ENCODE results near the gene SZRD1. TPM values are rescaled to one million over a fixed set of nuclear protein-coding genes. Genes with fewer than 3 reads are reported as not detected.
A peak's percentile ranks its signal among the peaks of the same experiment; 100 is the strongest.

SZRD1 gene
- total and polyA plus RNA-seq, 9 of the 15 experiments (the other 6 are each of a cell fraction or from before 2014, with no cell fraction given), result 3.9 to 149 (median 82.5) TPM

DNA sequence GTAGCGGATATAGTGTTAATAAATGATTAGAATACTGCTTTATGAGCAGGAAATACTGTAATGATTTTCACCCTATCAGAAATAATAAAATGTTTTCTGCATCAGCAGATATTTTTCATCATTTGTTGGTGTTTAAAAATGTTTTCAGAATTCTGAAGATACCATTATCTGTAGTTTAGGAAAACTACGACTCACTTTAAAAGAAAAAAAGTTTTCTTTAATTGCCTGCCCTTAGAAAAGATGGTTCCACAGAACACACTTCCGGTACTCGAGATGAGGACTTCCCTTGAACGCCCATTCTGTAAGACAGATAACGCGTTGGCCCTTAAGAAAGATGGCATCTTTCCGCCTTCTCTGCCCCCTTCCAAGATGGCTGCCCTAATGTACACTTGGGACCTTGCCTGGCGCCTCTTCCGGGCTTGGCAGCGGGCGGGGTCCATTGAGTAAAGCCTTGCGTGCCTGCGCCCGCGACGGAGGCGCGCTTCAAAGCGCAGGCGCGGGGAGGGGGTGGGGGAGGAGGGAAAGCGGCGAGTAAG lies at the start of gene SZRD1 (continued):
- no peak for TF ChIP-seq CEBPG (CRISPR knock-in tag; IDR thresholded peaks at IDR 0.05)
- TF ChIP-seq CEBPG (tag; conservative IDR thresholded peaks at IDR 0.05 in 1 of 2, IDR thresholded peaks at IDR 0.05 in 1 of 2), result no peak
- peak; percentile 97 for TF ChIP-seq ZNF644 (tag; IDR thresholded peaks at IDR 0.05; ENCODE audit: low read depth)
- TF ChIP-seq IRF2 (CRISPR knock-in tag; IDR thresholded peaks at IDR 0.05), result no peak
- TF ChIP-seq ZKSCAN3 (CRISPR knock-in tag; IDR thresholded peaks at IDR 0.05), result no peak
- TF ChIP-seq TAF15 (IDR thresholded peaks at IDR 0.05; ENCODE audit: low read depth, low read length), result no peak
- TF ChIP-seq POLR2H (tag; IDR thresholded peaks at IDR 0.05; ENCODE audit: low read depth), result no peak; the same call in none of the 2 replicates
- TF ChIP-seq XRCC4 (IDR thresholded peaks at IDR 0.05; ENCODE audit: extremely low read depth, insufficient read depth, insufficient read length), result no peak
- no peak for TF ChIP-seq ADNP (tag; IDR thresholded peaks at IDR 0.05)
- no peak for TF ChIP-seq PHTF2 (CRISPR knock-in tag; IDR thresholded peaks at IDR 0.05)
- TF ChIP-seq IRF9 (tag; IDR thresholded peaks at IDR 0.05), result no peak
- TF ChIP-seq HMBOX1 (IDR thresholded peaks at IDR 0.05), result no peak
- TF ChIP-seq ELF4 (CRISPR knock-in tag; IDR thresholded peaks at IDR 0.05), result peak; percentile 87
- TF ChIP-seq ZNF140 (CRISPR knock-in tag; IDR thresholded peaks at IDR 0.05), result no peak
- 0 out of 2 replicates have a peak, but pooled peaks have one; percentile 52 for TF ChIP-seq ATF4 (CRISPR knock-in tag; IDR thresholded peaks at IDR 0.05)
- no peak for TF ChIP-seq GATAD2A (IDR thresholded peaks at IDR 0.05)
- peak; percentile 96 for TF ChIP-seq ZNF175 (CRISPR knock-in tag; IDR thresholded peaks at IDR 0.05; ENCODE audit: low read depth)
- no peak for TF ChIP-seq MIER1 (IDR thresholded peaks at IDR 0.05; ENCODE audit: low read depth)
- no peak for TF ChIP-seq STAT5B (CRISPR knock-in tag; IDR thresholded peaks at IDR 0.05)
- no peak for TF ChIP-seq ZNF764 (CRISPR knock-in tag; IDR thresholded peaks at IDR 0.05; ENCODE audit: low read depth)
- TF ChIP-seq MAFK (IDR thresholded peaks at IDR 0.05; ENCODE audit: low read length), result no peak
- no peak for TF ChIP-seq CEBPZ (IDR thresholded peaks at IDR 0.05; ENCODE audit: borderline replicate concordance, low read depth, low read length)
